Measurements from ENCODE around the gene C19orf85. TPM values are rescaled to one million over a fixed set of nuclear protein-coding genes. Genes with fewer than 3 reads are reported as not detected.
A peak's percentile ranks its signal among the peaks of the same experiment; 100 is the strongest.

The C19orf85 gene
- total RNA-seq, 1 experiment from 2014 or later: not detected

- DNase-seq (ENCODE audit: extremely low read depth, low read depth): no peak
Measured at GRCh38 chr19:55479451-55480230, 15.1 kb upstream of the C19orf85 start.

GRCh38 chr19:55479045-55479444 is 14.5 kb upstream of the C19orf85 start:
- DNase-seq (ENCODE audit: extremely low read depth, low read depth): no peak

GRCh38 chr19:55478364-55478763 is 13.8 kb upstream of the C19orf85 start:
- DNase-seq (ENCODE audit: extremely low read depth, low read depth): no peak

GRCh38 chr19:55477905-55478304 is 13.4 kb upstream of the C19orf85 start:
- no peak for DNase-seq (ENCODE audit: extremely low read depth, low read depth)

- peak; percentile 94 for DNase-seq (ENCODE audit: extremely low read depth, low read depth)
Measured at GRCh38 chr19:55476100-55476775, 11.7 kb upstream of the C19orf85 start, which contains the start of gene ZNF628. ZNF628 (plus strand) TSS chr19:55476617; CDS start chr19:55479911, 3,294 bp downstream.

- no peak for DNase-seq (ENCODE audit: extremely low read depth, low read depth)
Measured at GRCh38 chr19:55474269-55475265, 10.0 kb upstream of the C19orf85 start.

- no peak for DNase-seq (ENCODE audit: extremely low read depth, low read depth)
Measured at GRCh38 chr19:55473225-55474012, 8.9 kb upstream of the C19orf85 start.

GRCh38 chr19:55472463-55472862 is 7.9 kb upstream of the C19orf85 start:
- DNase-seq (ENCODE audit: extremely low read depth, low read depth): no peak

- DNase-seq (ENCODE audit: extremely low read depth, low read depth): no peak
Measured at GRCh38 chr19:55471266-55471665, 6.7 kb upstream of the C19orf85 start.

GRCh38 chr19:55468054-55468393 is 3.5 kb upstream of the C19orf85 start:
- DNase-seq (ENCODE audit: extremely low read depth, low read depth): no peak

- no peak for DNase-seq (ENCODE audit: extremely low read depth, low read depth)
Measured at GRCh38 chr19:55467236-55468053, 2.9 kb upstream of the C19orf85 start.

GRCh38 chr19:55466241-55466614 is 1.7 kb upstream of the C19orf85 start:
- DNase-seq (ENCODE audit: extremely low read depth, low read depth): no peak

GRCh38 chr19:55465460-55466240 is 1.1 kb upstream of the C19orf85 start:
- no peak for DNase-seq (ENCODE audit: extremely low read depth, low read depth)

GRCh38 chr19:55464039-55464661 is 401 bp downstream of the C19orf85 start:
- no peak for DNase-seq (ENCODE audit: extremely low read depth, low read depth)

GRCh38 chr19:55463583-55464031 is 944 bp downstream of the C19orf85 start:
- no peak for DNase-seq (ENCODE audit: extremely low read depth, low read depth)

- no peak for DNase-seq (ENCODE audit: extremely low read depth, low read depth)
Measured at GRCh38 chr19:55462722-55463121, 1.8 kb downstream of the C19orf85 start.

- no peak for DNase-seq (ENCODE audit: extremely low read depth, low read depth)
Measured at GRCh38 chr19:55461974-55462626, 2.5 kb downstream of the C19orf85 start.

Measured in NCI-H460 (cell line).